ENCODE data around the gene C16orf90.

C16orf90 gene

GRCh38 chr16:3469736-3470135, 25.6 kb downstream of the C16orf90 start:
- TF ChIP-seq EZH2phosphoT487 (conservative IDR thresholded peaks at IDR 0.05; ENCODE audit: low read length): no peak
- no peak for TF ChIP-seq CTCF (IDR thresholded peaks at IDR 0.05; ENCODE audit: insufficient read depth, low read length, poor library complexity, severe bottlenecking)
- H3F3A ChIP-seq (ENCODE audit: insufficient read depth): no peaks in the 10 kb centered on the region
- H4K20me1 ChIP-seq (ENCODE audit: low read depth, low read length): no peaks in the 10 kb centered on the region
- no peak overlapping the region for H3K9ac ChIP-seq (ENCODE audit: low read length)
- peaks cover 10% of the 10 kb centered on the region; the same call in 1 of the 2 replicates for H3K36me3 ChIP-seq (ENCODE audit: low read length)
- H3K4me2 ChIP-seq (ENCODE audit: low read depth, low read length, poor library complexity, severe bottlenecking): no peak overlapping the region
- H3K9me3 ChIP-seq (ENCODE audit: insufficient read depth, low read length): peaks cover 7% of the 10 kb centered on the region; the same call in 1 of the 2 replicates
- no peaks in the 10 kb centered on the region for H3K27me3 ChIP-seq (ENCODE audit: low read length)
- H3K9me2 ChIP-seq (replicated peaks; ENCODE audit: insufficient read depth, low read length): no peaks in the 10 kb centered on the region
- H3K27ac ChIP-seq (ENCODE audit: low read depth, low read length): no peak overlapping the region
- no peak overlapping the region for H3K4me3 ChIP-seq (ENCODE audit: insufficient read depth, low read length, poor library complexity, severe bottlenecking)
- peaks cover 94% of the 10 kb centered on the region for H3K79me2 ChIP-seq (ENCODE audit: insufficient read depth, low read length)
- H2AFZ ChIP-seq (ENCODE audit: low read depth, low read length, severe bottlenecking): no peak overlapping the region

GRCh38 chr16:3468501-3468900, 26.8 kb downstream of the C16orf90 start:
- H3K36me3 ChIP-seq (ENCODE audit: low read length): peaks cover 10% of the 10 kb centered on the region; the same call in 1 of the 2 replicates
- no peak for TF ChIP-seq EZH2phosphoT487 (conservative IDR thresholded peaks at IDR 0.05; ENCODE audit: low read length)
- no peak for TF ChIP-seq CTCF (IDR thresholded peaks at IDR 0.05; ENCODE audit: insufficient read depth, low read length, poor library complexity, severe bottlenecking)
- no peak overlapping the region for H3K27ac ChIP-seq (ENCODE audit: low read depth, low read length)
- H3K79me2 ChIP-seq (ENCODE audit: insufficient read depth, low read length): peaks cover 94% of the 10 kb centered on the region
- H2AFZ ChIP-seq (ENCODE audit: low read depth, low read length, severe bottlenecking): no peak overlapping the region
- no peak overlapping the region for H3K9ac ChIP-seq (ENCODE audit: low read length)
- H3K4me2 ChIP-seq (ENCODE audit: low read depth, low read length, poor library complexity, severe bottlenecking): no peak overlapping the region
- H3K4me3 ChIP-seq (ENCODE audit: insufficient read depth, low read length, poor library complexity, severe bottlenecking): no peak overlapping the region
- H3K9me2 ChIP-seq (replicated peaks; ENCODE audit: insufficient read depth, low read length): no peaks in the 10 kb centered on the region
- peaks cover 4% of the 10 kb centered on the region; the same call in 1 of the 2 replicates for H4K20me1 ChIP-seq (ENCODE audit: low read depth, low read length)
- peaks cover 7% of the 10 kb centered on the region; the same call in 1 of the 2 replicates for H3K9me3 ChIP-seq (ENCODE audit: insufficient read depth, low read length)
- H3F3A ChIP-seq (ENCODE audit: insufficient read depth): no peaks in the 10 kb centered on the region
- no peaks in the 10 kb centered on the region for H3K27me3 ChIP-seq (ENCODE audit: low read length)

GRCh38 chr16:3467921-3468320, 27.4 kb downstream of the C16orf90 start:
- Histone ChIP-seq H3K9ac (ENCODE audit: low read length) (no peak overlapping the region), H3K79me2 (ENCODE audit: insufficient read depth, low read length) (peaks cover 94% of the 10 kb centered on the region), H2AFZ (ENCODE audit: low read depth, low read length, severe bottlenecking) (no peak overlapping the region), H4K20me1 (ENCODE audit: low read depth, low read length) (peaks cover 4% of the 10 kb centered on the region; the same call in 1 of the 2 replicates), H3F3A (ENCODE audit: insufficient read depth) (no peaks in the 10 kb centered on the region), H3K9me3 (ENCODE audit: insufficient read depth, low read length) (peaks cover 4% of the 10 kb centered on the region; the same call in 1 of the 2 replicates), H3K9me2 (replicated peaks; ENCODE audit: insufficient read depth, low read length) (no peaks in the 10 kb centered on the region), H3K4me2 (ENCODE audit: low read depth, low read length, poor library complexity, severe bottlenecking) (no peak overlapping the region), H3K27ac (ENCODE audit: low read depth, low read length) (no peak overlapping the region), H3K27me3 (ENCODE audit: low read length) (no peaks in the 10 kb centered on the region), H3K4me3 (ENCODE audit: insufficient read depth, low read length, poor library complexity, severe bottlenecking) (no peak overlapping the region), H3K36me3 (ENCODE audit: low read length) (peaks cover 8% of the 10 kb centered on the region; the same call in 1 of the 2 replicates)
- TF ChIP-seq EZH2phosphoT487 (conservative IDR thresholded peaks at IDR 0.05; ENCODE audit: low read length): no peak
- TF ChIP-seq CTCF (IDR thresholded peaks at IDR 0.05; ENCODE audit: insufficient read depth, low read length, poor library complexity, severe bottlenecking): no peak
